IPS-NIHi7 (cell line): ENCODE data around the gene VKORC1L1.
"Not testable (repeated sequence)": the region's sequence is repeated elsewhere in the genome, so short reads cannot be mapped to it uniquely, and the experiment has no call there.

Source experiments
- DNase-seq: peaks from one replicate; pipeline ENCODE4 v3.0.0; 2012; ENCODE audit warnings: mixed read lengths; ENCODE audit errors: extremely low spot score

Gene VKORC1L1

GRCh38 chr7:65884983-65885382 lies 12.1 kb downstream of the VKORC1L1 start:
- not testable (repeated sequence) for DNase-seq

- not testable (repeated sequence) for DNase-seq
Observed at GRCh38 chr7:65885533-65885932, 12.7 kb downstream of the VKORC1L1 start.

GRCh38 chr7:65888434-65889156 lies 15.7 kb downstream of the VKORC1L1 start:
- not testable (repeated sequence) for DNase-seq

- not testable (repeated sequence) for DNase-seq
Observed at GRCh38 chr7:65889722-65890121, 16.8 kb downstream of the VKORC1L1 start.

- DNase-seq = no peak
Observed at GRCh38 chr7:65892161-65892560, 19.3 kb downstream of the VKORC1L1 start.

GRCh38 chr7:65892835-65893234 lies 20.0 kb downstream of the VKORC1L1 start:
- no peak for DNase-seq

- DNase-seq = no peak
Observed at GRCh38 chr7:65896279-65896870, 23.5 kb downstream of the VKORC1L1 start.

GRCh38 chr7:65897289-65897688 lies 24.4 kb downstream of the VKORC1L1 start:
- not testable (repeated sequence) for DNase-seq

- DNase-seq = not testable (repeated sequence)
Observed at GRCh38 chr7:65898677-65899447, 26.0 kb downstream of the VKORC1L1 start.

- DNase-seq = no peak
Observed at GRCh38 chr7:65902306-65902705, 29.4 kb downstream of the VKORC1L1 start.

- DNase-seq = no peak
Observed at GRCh38 chr7:65907501-65908198, 34.8 kb downstream of the VKORC1L1 start.

GRCh38 chr7:65910237-65910636 lies 37.4 kb downstream of the VKORC1L1 start:
- no peak for DNase-seq

- no peak for DNase-seq
Observed at GRCh38 chr7:65912237-65912636, 39.4 kb downstream of the VKORC1L1 start.

GRCh38 chr7:65915921-65916657 lies 43.2 kb downstream of the VKORC1L1 start:
- no peak for DNase-seq

GRCh38 chr7:65923316-65923715 lies 50.4 kb downstream of the VKORC1L1 start:
- DNase-seq = no peak

GRCh38 chr7:65924193-65924592 lies 51.3 kb downstream of the VKORC1L1 start:
- DNase-seq = no peak

- no peak for DNase-seq
Observed at GRCh38 chr7:65925040-65925439, 52.2 kb downstream of the VKORC1L1 start.

GRCh38 chr7:65926588-65926987 lies 53.7 kb downstream of the VKORC1L1 start:
- DNase-seq = no peak

- no peak for DNase-seq
Observed at GRCh38 chr7:65927489-65928448, 54.9 kb downstream of the VKORC1L1 start.

- no peak for DNase-seq
Observed at GRCh38 chr7:65931685-65932084, 58.8 kb downstream of the VKORC1L1 start.
